ENCODE results near the gene HAPLN1. TPM values are rescaled to one million over a fixed set of nuclear protein-coding genes. Genes with fewer than 3 reads are reported as not detected.

HAPLN1 gene
- total RNA-seq, 4 donors from 2014 or later, result 0.31 to 1.8 (median 0.86) TPM

DNA sequence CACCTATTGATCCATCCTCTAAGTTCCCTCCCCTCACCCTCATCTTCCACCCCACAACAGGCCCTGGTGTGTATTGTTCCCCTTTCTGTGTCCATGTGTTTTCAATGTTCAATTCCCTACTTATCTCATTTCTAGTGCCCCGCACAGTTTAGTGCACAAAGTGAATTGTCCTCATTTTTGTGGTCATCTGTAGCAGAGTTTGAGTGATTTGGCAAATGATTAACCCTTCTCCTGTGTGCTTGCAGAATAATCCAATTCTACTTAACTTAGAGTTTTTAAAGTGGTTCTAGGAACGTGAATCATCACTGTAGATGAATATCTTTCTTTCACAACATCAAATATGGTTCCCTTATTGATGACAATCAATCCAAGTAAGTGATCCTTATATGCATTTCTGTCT is 6.3 kb upstream of the HAPLN1 start:
- WGBS, 2 donors (ENCODE audit: low coverage in 1 of 2), result 82 to 90% methylated on average over 2 of the region's 2 CpGs
- Histone ChIP-seq H3K27me3 (peaks cover 9% of the 10 kb centered on the region), H3K27ac (no peak overlapping the region), H3K9me3 (no peaks in the 10 kb centered on the region), H3K4me1 (peaks cover 0 to 9% (median 6%) of the 10 kb centered on the region in 3 donors), H3K4me3 (no peak overlapping the region), H3K36me3 (no peaks in the 10 kb centered on the region)
- no peak for ATAC-seq
- no peak for TF ChIP-seq POLR2AphosphoS5 (IDR thresholded peaks at IDR 0.05)
- TF ChIP-seq POLR2A (IDR thresholded peaks at IDR 0.05), result no peak
- TF ChIP-seq CTCF (IDR thresholded peaks at IDR 0.05), result no peak
- TF ChIP-seq EP300 (IDR thresholded peaks at IDR 0.05), result no peak

- Histone ChIP-seq H3K27me3 (peaks cover 23% of the 10 kb centered on the region), H3K4me1 (peaks cover 0 to 19% (median 6%) of the 10 kb centered on the region in 3 donors), H3K4me3 (no peak overlapping the region), H3K27ac (no peak overlapping the region), H3K36me3 (no peaks in the 10 kb centered on the region), H3K9me3 (no peaks in the 10 kb centered on the region)
- 54 to 86% methylated on average over 1 to 2 of the region's 2 CpGs for WGBS, 2 donors (ENCODE audit: low coverage in 1 of 2)
- ATAC-seq, result no peak
- TF ChIP-seq POLR2AphosphoS5 (IDR thresholded peaks at IDR 0.05) (no peak), POLR2A (IDR thresholded peaks at IDR 0.05) (no peak), CTCF (IDR thresholded peaks at IDR 0.05) (no peak), EP300 (IDR thresholded peaks at IDR 0.05) (no peak)
Measured at GRCh38 chr5:83724935-83725334, 4.3 kb upstream of the HAPLN1 start.

DNA sequence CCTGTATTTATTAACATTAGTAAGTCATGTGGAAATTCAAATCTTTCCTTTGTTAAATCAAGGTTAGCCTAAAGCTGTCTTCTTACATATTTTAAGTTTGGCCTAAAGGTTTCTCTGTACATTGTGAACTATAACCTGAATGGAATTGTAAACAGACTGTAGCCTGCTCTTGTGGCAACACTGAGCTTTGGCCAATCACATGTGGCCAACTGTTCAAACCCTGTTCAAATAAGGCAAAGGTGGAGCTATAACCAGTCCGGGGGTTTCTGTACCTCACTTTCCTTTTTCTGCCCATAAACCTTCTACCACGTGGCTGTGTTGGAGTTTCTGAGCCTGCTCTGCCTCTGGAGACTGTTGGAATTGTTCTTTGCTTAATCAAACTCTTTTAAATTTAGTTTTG is 3.3 kb upstream of the HAPLN1 start:
- peaks cover 23% of the 10 kb centered on the region for H3K27me3 ChIP-seq
- H3K4me1 ChIP-seq, result peaks cover 0 to 19% (median 6%) of the 10 kb centered on the region in 3 donors
- 55 to 80% methylated on average over 1 to 2 of the region's 2 CpGs for WGBS, 2 donors (ENCODE audit: low coverage in 1 of 2)
- TF ChIP-seq POLR2AphosphoS5 (IDR thresholded peaks at IDR 0.05) (no peak), CTCF (IDR thresholded peaks at IDR 0.05) (no peak), EP300 (IDR thresholded peaks at IDR 0.05) (no peak), POLR2A (IDR thresholded peaks at IDR 0.05) (no peak)
- H3K27ac ChIP-seq, result no peak overlapping the region
- H3K4me3 ChIP-seq, result no peak overlapping the region
- ATAC-seq, result no peak
- no peaks in the 10 kb centered on the region for H3K36me3 ChIP-seq
- no peaks in the 10 kb centered on the region for H3K9me3 ChIP-seq

DNA sequence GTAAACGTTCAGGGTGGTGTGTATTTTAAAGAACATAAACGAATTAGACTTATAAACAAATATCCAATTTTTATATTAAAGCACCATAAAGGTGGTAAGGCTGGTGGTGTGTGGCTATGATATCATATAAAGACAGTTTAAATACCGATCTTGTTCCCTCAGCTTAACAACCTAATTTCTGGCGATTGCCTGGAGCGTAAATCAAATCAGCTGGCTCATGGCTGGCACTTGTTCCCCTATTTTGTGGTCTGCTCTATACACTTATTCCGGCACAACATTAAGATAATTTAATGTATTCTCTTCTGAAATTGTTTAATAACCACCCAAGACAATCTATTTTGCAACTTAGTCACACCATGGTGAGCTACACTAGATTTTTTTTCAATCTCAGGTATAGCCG is 2.4 kb upstream of the HAPLN1 start:
- H3K27me3 ChIP-seq, result peaks cover 23% of the 10 kb centered on the region
- no peak overlapping the region for H3K27ac ChIP-seq
- TF ChIP-seq CTCF (IDR thresholded peaks at IDR 0.05), result no peak
- no peak for TF ChIP-seq POLR2AphosphoS5 (IDR thresholded peaks at IDR 0.05)
- H3K4me1 ChIP-seq, result peaks cover 0 to 19% (median 6%) of the 10 kb centered on the region in 3 donors
- H3K9me3 ChIP-seq, result no peaks in the 10 kb centered on the region
- no peak for ATAC-seq
- H3K4me3 ChIP-seq, result no peak overlapping the region
- 77 to 80% methylated on average over 7 of the region's 7 CpGs for whole genome bisulfite sequencing, 2 donors (ENCODE audit: low coverage in 1 of 2)
- no peaks in the 10 kb centered on the region for H3K36me3 ChIP-seq

DNA sequence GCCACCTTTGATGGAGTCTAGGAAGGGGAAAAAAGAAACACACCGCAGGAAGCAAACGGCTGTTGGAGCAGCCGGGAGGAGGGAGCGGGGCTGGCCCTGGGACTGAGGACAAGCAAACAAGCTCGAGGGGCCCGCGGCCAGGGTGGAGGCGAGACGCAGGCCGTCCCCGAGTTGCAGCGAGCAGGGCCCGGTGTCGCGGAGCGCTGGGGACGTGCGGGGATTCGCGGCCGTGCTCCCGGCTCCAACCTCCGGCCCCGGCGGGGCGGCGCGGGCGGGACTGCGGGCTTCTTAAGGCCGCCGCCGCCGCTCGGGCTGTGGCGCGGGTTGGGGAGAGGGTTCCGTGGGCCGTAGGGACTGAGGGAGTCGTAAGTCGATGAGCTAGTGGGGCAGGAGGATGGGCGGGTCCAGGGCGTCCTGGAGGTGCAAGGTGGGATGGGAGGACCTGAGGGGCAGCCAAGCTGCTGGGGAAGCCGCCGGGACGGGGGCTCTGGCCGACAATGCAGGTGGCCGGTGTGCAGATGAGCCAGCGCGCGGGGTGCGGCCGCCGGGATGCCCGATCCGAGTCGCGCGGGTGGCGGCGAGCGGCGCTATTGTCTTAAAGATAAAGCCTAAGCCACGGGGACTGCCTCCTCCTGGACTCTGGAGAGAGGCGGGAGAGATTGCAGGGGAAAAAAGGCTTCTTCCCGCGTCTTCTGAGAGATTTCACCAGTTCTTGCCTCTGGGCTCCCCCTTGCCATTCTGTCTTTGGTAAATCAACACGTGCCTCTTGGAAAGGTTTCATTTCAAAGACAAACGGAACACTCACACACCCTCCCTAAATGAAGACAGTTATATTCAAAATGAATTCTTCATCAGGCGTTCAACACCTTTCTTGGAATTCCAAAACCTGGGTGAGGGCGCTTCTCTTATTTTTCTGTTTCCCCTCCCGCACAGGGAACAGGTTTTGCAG is 1.6 kb upstream of the HAPLN1 start:
- Histone ChIP-seq H3K4me3 (peak overlapping the region; percentile 36 to 57), H3K27ac (peak overlapping the region in 2 of 4 donors; percentile 17 to 46), H3K9me3 (no peaks in the 10 kb centered on the region), H3K36me3 (no peaks in the 10 kb centered on the region), H3K27me3 (peaks cover 23% of the 10 kb centered on the region), H3K4me1 (peaks cover 0 to 19% (median 6%) of the 10 kb centered on the region in 3 donors)
- peak; percentile 63 for ATAC-seq
- 7 to 20% methylated on average over 7 to 29 of the region's 72 CpGs for WGBS, 2 donors (ENCODE audit: low coverage in 1 of 2)
- TF ChIP-seq CTCF (IDR thresholded peaks at IDR 0.05) (peak in 1 of 4 experiments; percentile 52), POLR2AphosphoS5 (IDR thresholded peaks at IDR 0.05) (no peak)
